Activated CD4-positive, alpha-beta T cell treated with anti-CD3 and anti-CD28 coated beads for 48 hours (primary cell): ENCODE results near the gene TBXAS1.

Source experiments
- DNase-seq: peaks from one replicate; pipeline ENCODE4 v3.0.0-alpha.2; 2020

Gene TBXAS1

DNA sequence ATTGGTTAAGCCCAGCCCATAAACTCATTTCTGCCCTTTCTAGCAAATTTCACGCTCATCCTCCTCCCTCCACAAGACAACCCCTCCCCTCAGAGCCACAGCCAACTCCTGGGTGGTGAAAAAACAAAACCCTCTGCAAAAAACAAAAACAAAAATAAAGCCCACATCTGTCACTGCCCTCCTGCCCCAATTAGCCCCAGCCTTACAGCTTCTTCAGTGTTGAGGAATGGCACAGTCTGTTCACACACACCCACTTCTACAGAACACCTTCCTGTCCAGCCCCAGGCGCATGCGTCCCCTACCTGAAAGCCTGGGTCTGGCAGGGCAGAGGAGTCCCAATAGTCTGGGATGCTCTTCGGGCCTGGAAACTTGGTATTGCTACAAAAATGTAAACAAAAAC lies 199.2 kb downstream of the TBXAS1 start:
- no peak for DNase-seq

DNA sequence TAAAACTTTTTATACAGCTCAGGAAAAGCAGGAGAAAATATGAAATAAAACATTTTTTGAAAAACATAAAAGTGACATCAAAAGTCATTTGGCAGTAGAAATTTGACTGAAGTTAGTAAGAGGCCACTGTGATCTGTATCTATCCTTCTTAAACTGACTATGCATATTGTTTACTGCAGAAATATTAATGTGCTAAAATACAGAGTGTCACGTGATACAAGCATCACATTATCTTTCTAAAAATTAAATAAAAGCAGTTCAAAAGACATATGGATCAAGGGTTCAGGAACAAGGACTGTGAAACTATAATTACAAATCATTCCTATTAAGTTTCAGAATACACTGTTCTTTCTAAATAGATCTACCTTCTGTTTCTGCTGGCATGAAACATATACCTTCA lies 200.0 kb downstream of the TBXAS1 start:
- no peak for DNase-seq

DNA sequence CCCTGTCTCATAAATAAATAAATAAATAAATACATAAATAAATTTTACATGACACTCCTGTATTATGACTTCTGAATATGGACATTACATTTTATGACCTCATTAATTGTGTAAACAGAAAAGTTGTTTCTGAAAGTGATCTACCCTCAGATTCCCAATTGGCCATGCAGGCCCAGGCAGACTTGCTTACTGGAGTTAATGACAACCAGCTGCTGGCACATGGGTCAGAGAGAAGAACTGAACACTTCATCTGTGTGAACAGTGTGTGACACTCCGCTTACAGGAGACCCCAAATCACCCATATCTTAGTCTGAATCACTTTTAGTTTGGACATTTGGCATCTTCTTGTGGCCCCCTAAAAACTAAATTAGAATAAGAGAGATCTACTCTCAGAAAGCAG lies 202.3 kb downstream of the TBXAS1 start:
- DNase-seq = no peak

DNA sequence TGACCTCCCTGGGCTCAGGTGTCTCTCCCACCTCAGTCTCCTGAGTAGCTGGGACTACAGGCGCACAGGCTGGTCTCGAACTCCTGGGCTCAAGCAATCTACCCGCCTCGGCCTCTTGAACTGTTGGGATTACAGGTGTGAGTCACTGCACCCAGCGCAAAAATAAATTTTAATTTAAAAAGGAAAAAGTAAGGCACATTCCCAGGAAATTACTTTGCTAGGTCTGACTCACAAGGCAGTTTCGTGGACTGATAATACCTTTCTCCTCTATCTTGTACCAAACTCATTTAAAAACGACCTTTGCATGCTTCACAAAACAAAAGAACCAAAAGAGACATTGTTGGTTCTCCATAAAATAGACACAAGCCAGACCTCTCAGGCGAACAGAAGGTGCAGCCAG lies 204.0 kb downstream of the TBXAS1 start:
- DNase-seq = no peak

DNA sequence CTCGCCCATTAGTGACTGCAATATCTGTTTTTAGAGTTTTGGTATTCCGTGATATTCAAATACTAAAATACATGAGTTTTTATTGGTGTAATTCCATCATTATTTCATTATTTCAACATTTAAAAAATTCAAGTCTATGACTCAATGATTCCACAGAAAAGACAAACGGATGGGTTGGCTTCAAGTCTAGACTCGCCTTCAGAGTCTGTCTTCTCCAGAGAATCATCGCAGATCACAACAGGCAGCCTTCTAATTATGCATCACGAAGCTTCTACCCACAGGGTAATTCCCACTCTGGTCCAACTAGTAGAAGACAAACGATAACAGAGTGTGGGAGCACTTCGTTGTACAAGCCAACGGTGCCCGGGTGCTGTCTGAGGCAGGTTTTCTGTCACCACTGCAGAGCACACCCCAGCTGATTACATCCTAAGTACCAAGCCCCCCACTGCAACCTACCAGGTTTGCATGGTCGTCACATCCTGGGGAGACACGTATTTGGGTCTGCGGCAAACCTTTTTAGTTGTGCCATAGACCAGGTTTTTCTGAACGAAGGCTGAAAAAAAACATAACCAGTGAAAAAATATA lies 204.8 kb downstream of the TBXAS1 start:
- no peak for DNase-seq

DNA sequence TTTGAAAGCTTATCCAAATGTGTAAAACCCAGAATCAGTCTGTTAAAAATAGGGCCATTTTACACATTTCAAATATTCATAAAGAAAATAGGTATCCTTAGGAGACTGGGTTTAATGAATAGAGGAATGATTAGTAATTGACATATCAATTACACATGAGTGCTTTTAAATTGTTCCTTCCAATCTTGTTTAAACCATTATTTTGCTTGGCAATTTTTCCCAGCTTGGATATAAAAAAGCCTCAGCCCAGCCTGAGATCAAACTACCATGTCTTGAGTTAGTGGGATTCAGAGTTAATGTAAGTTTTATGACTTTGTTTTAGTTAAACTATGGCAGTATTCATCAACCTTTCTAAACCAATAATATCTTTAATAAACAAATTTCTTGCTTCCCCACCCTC lies 205.4 kb downstream of the TBXAS1 start:
- DNase-seq = no peak

DNA sequence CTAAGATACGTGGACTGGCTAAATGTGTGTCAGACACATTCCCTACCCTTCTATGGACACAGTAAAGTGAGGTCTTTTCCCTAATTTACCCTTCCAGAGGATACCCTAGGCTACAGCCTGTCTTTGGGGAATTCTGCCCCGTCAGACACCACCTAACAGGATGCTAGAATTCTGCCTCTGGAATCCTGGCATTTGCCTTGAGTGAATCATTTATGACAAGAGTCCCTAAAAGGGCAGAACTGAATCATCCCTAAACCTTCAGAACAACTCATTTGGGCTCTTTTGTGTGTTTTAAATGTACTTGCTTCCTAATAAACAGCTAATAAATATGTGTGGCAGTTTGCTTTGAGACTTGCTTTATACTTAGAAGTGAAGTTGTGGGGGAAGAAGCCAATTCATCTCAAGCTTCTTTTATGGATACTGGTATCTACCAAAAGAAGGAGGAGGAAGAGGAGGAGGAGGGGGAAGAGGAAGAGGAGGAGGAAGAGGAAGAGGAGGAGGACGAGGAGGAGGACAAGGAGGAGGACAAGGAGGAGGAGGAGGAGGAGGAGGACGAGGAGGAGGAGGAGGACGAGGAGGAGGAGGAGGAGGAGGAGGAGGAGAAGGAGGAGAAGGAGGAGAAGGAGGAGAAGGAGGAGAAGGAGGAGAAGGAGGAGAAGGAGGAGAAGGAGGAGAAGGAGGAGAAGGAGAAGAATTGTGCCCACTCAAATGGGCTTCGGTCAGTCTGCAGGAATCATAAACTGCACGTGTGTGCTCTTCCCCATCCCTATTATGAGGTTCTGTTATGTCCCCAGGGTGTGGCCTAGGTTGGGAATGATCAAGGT lies 206.5 kb downstream of the TBXAS1 start:
- DNase-seq = no peak

DNA sequence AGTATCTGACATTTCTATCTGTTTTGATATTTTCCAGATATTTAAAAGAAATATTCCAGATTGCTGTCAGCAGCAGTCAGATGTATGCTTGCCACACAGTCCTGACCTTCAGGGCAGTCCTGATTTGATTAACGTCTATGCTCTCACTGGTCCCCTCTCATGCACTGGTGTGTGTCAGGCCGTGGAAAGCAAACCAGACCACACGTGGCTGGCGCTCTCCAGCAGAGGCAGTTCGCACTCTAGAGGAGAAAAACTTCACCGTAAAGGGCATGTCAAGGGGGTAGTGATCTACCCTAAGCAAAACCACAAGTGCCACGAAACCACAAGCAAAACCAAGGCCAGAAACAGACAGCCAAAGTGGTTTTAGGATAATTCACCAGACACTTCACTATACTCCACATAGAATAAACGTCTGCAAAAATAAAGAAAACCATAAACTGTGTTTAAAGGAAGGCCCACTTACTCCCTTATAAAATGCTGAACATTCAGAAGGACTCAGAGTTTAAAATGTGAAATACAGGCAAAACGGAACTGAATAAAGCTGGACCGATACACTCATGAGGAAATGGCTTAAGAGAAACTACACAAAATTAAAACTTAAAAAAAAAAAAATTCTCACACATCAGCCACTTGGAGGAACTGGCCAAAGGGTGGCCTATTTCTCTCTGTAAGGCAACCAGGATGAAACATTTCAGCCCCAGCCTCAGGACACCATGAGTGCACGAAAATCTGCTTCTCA lies 207.3 kb downstream of the TBXAS1 start:
- peak; percentile 26 for DNase-seq

DNA sequence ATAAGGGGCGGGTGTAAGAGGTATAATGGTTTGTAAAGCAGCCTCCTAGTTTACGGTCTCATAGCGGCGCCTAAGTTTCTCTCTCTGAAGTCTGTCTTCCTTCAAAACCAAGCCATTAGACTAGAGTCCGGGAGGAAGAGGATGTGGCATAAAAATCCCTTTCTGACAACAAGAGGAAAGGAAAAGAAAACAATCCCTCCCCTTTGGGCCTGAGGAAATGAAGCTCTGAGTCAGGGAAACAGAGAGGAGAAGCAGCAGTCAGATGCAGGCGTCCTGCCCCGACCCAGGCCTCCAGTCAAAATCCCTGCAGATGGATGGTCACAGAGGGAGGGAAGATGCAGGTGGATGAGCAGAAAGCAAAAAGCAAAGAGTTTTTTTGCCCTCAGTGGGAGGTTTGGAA lies 210.0 kb downstream of the TBXAS1 start:
- no peak for DNase-seq

DNA sequence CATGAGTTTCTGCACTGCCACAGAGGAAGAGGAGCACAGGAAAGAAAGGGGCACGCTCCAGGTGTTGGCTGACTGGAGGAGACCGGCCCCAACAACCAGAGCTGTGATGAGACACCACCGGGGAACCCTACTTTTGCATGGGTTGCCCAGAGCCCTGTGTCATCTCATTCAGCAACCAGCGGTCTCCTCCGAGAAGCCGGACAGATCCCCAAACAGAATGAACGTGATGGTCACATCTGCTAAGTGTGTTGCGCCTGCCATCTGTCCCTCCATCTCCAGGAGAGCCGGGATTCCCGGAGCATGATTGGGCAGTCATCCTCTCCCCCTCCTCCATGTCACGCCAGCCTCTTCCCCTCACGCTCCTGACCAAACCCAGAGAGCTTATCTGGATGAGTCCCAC lies 210.8 kb downstream of the TBXAS1 start:
- no peak for DNase-seq

DNA sequence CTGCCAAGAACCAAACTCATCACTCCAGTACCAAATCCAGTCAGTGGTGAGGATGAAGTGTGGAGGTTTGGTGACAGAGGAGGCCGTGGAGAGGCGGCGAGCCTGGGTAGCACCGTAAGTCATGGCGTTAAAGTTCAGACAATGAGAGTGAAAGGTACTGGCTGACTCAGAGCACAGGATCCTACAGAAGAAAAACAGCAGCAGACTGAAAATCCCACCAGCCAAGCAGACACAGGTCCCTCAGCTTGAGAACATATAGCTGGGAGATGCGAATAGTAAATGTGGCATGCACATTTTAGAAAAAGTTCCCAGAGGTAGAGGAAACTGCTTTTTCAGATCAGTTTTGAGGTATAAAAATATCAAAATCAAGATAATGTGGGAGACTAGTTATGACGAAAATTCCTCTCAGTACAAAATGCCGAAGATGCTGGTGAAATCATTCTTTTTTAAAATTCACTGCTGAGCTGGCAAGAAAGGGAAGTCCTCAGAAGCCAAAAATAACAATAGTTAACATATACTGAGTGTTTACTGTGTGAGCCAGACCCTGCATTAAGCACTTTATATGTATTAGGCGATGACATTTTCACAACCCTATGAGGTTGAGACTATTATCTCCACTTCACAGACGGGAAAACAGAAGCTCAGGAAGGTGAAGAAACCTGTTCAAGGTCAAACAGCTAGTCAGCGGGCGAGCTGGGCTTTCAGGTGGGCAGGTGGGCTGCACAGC lies 212.8 kb downstream of the TBXAS1 start:
- DNase-seq = no peak

DNA sequence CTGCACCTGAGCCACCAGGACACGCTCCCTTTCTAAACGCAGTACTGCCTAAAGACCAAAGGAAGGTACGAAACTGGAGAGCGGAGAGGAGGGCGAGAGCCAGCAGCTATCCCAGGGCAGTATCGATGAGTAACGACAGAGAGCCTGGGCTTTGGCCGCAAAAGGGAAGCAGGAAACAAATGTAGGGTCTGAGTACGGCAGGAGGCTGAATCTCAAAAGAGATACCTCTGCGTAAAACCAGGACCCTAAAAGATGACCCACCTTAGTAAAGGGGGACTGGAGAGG lies 213.3 kb downstream of the TBXAS1 start:
- no peak for DNase-seq

DNA sequence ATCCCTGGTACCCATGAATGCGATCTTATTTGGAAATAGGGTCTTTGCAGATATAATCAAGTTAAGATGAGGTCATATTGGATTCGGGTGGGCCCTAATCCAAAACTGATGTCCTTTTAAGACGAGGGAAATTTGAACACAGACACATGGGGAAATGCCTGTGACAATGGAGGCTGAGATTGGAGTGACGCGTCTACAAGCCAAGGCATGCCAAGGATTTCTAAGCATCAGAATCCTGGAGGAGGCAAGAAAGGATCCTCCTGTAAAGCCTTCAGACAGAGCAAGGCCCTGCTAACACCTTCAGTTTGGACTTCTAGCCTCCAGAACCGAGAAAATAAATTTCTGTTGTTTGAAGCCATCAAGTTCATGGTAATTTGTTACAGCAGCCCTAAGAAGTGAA lies 215.2 kb downstream of the TBXAS1 start:
- DNase-seq = no peak

DNA sequence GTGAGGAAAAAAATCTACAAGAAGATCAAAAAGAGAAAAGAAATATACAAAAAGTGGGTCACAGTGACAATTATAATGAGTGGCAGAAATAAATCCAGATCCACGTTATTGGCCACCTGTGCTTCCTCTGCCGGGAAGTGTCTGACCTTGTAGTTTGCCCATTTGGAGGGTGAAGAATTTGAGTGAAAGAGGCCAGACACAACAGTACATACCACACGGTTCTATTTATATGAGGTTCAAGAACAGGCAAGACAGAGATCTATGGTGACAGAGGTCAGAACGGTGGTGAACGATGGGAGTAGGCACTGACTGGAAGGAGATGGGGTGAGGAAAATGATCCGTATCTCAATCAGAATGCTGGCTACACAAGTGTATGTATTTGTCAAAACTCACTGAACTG lies 216.6 kb downstream of the TBXAS1 start:
- DNase-seq = no peak

DNA sequence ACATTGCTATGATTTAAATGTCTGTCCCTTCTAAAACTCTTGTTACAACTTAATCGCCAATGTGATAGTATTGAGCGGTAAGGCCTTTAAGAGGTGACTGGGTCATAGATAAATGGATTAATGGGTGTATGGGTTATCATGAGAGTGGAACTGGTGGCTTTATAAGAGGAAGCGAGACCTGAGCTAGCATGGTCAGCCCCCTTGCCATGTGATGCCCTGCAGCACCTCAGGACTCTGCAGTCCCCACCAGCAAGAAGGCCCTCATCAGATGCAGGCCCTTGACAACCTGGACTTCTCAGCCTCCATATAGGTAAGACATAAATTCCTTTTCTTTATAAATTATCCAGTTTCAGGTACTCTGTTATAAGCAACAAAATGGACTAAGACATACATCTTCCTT lies 218.1 kb downstream of the TBXAS1 start:
- DNase-seq = no peak

DNA sequence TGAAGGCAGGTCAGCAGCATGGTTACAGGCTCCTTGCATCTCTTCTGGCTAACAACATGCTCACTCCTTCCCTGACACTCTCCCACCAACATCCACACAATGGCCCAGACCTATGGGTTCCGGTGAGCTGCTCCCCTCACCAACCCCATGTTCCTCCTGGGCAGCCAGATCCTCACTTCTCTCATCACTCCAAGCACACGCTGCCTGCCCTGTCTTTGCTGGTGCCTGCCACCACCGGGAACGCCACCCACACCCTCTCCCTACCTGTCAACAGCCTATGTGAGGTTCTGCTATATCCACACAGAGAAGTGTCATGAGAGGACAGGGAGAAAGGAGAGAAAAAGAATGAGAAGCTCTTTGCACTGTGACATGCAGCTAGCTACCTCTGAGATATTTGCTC lies 219.1 kb downstream of the TBXAS1 start:
- no peak for DNase-seq

DNA sequence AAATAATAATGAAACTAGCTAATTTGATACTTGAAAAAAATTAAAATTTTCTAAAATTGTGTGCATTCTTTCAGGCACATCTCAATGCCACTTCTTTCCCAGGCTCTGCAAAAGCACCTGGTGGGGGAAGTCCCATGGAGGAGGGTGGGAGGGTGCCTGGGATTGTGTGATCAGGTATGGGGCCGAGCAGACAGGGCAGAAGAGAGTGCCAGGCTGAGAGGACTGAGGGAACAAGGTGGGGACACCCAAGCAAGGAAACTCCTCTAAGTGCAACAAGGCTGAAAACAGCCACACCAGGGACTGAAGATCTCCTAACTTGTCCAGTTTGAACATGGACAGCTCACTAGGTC lies 219.9 kb downstream of the TBXAS1 start:
- DNase-seq = no peak

DNA sequence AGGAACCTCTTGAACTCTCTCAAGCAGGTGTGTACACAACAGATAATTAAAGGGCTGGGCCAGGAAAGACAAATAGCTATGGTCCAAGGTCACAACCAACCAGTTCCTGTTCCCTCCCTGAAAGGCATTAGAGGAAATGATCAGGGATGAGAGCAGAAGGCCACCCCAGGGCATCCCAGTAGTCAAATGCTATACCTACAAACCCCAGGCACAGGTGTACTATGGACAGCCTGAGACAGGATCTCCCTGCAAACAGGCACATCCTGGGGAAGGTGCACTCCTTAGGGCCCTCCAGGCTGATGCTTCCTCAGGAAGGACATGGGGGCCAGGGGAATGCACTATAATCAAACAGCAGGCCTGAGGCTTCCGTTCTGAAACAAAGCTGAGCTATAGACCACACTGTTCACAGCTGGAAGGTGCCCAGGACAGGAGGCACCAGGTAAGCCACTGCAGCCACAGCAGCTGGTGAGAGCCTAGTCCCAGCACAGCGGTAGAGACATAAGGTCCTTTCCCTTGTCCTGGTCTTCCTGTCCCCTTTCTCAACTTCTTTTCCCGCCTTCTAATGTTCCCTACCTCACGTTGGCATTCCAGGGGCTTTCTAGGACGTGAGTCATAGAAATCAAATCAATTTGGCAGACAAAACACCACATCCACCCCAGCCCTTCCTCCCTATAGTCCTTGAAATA lies 220.4 kb downstream of the TBXAS1 start:
- DNase-seq = no peak

DNA sequence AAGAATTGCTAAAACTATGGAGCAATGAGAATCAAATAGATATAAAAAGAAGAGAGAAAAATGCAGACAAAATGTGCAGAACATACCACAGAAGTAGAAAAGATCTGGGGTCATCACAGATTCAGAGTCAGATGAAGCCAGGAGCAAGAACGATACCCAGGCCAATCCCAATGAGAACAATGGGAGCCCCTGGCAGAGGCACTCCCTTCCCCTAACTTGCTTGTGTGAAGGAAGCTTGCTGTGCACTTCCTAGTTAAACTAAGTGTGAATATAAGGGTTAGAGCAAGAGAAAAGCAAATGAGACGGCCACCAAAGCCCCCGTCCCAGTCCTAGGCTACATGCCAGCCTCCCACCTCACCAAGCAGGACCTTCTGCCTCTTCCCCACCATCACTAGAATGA lies 221.0 kb downstream of the TBXAS1 start:
- DNase-seq = no peak

DNA sequence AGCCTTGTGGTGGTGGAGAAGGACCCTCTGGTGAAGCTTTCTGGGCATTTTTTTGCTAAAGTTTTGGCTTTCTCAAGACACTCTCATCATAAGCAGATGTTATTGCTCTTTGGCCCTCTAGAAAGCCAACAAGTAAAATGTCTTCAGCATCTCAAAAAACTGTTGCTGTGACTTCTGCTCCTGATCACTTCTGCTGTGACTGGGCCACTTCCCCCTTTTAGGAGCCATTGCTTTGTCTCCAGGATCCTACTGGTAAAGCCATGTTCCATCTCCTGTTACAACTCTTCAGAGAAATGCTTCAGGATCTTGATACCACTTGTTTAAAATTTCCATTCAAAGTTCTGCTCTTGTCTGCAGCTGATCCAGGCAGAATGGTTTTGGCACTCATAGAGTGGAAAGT lies 222.8 kb downstream of the TBXAS1 start:
- no peak for DNase-seq

DNA sequence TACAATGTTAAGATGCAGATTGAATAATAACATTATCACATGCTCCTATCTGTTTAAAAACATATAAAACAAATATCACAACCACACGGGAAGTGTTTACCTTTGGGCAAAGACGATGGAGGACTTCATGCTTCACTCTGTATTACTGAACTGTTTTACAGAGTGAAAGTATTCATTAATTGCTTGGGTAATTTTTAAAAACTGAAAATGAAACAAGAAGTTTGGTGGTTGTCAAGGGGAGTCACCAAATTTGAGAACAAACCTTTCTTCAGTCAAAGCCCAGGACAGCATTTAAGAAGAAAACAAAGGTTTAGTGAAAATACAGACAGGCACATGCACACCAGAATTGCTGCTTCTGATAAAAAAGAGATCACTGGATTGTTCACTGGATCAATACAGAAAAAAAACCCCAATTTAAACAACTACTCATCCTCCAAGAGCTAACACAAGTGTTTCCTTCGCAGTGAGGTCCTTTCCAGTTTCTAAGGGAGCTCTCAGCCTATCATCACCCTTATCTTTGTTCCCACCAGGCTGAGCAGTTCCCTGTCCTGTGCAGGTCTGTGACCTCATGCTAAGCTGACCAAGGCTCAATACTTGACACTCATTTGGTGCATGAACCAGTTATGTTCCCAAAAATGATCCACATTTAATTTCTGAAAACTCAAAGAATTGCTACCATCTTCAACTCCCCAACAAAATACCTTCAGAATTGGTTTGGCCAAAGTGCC lies 224.9 kb downstream of the TBXAS1 start:
- DNase-seq = no peak

DNA sequence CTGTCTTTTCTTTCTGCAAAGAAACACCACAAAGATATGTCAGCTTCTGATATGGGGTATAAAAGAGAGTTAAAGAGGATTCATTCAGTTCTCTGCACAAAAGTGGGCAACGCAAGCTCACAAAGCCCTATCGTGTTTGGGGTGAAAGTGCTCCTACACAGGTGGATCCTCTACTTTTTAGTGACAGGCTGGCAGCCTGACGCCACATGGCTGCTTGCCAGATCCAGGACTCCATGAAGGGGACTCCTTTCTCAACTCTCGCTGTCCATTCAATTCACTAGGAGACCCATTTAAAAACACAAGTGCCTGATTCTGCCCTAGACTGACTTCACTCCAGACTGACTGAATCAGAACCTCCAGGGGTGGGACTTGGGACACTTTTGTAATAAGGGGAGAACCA lies 225.7 kb downstream of the TBXAS1 start:
- DNase-seq = no peak

DNA sequence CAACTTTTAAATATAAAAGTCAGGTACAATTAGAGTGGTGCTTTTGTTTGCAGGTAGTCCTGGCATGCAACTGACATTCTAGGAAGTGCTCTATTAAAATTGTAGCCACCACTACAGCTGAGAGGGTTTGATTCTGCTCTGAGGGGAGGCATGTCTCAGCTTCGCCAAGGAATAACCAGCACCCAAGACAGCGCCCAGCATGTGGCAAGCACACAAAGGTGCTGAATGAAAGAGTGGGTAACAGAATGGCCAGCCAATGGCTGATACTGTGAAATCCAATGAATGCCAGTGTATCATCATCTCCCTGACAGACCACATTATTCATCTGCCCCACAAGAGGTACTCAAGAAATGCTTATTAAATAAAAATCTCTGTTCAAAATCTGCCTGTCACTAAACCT lies 226.8 kb downstream of the TBXAS1 start:
- DNase-seq = no peak
